Left renal pelvis (tissue), 4 donors: ENCODE measurements around the gene DNMT3A. TPM values are rescaled to one million over a fixed set of nuclear protein-coding genes. Genes with fewer than 3 reads are reported as not detected.

Source experiments
- polyA plus RNA-seq, 4 donors: library from polyadenylated mRNA; unstranded; fragments of 120-200 nt; gene quantifications; one replicate each; pipeline ENCODE4 v1.2.1, GENCODE V29; 2013; ENCODE audit not compliant: insufficient read length in 4 of 4

Gene DNMT3A
- polyA plus RNA-seq, 4 donors, result 61.3 to 96.8 (median 75.7) TPM

Other genes starting within 250 kb of the DNMT3A start
- gene POMC, start 173.3 kb downstream of the DNMT3A start, polyA plus RNA-seq, result 1 to 10 TPM; 2.7 to 7.8 (median 5.3) TPM